Upper lobe of left lung (tissue), 4 donors: Measurements from ENCODE around the gene TUBGCP6.

Source experiments
- CTCF ChIP-seq, 6 experiments: fragments of 450-650 bp in 4 of 6; fragments of 200-600 bp in 2 of 6; sonication (generic) in 2 of 6; IDR thresholded peaks; one replicate each; pipeline ENCODE4 v1.5.1; 2016 to 2019; ENCODE audit warnings: antibody characterized with exemption in 6 of 6
- EP300 ChIP-seq, 4 donors: sonication (generic); formaldehyde crosslinking; IDR thresholded peaks; one replicate each; pipeline ENCODE4 v1.5.1; 2017; ENCODE audit warnings: antibody characterized with exemption in 4 of 4, control low read depth in 2 of 4
- POLR2A ChIP-seq, 4 donors: fragments of 450-650 bp; IDR thresholded peaks; one replicate each; pipeline ENCODE4 v1.5.1; 2016 to 2017; ENCODE audit warnings: antibody characterized with exemption in 4 of 4, mild to moderate bottlenecking in 2 of 4
- POLR2AphosphoS5 ChIP-seq, 2 donors: sonication (generic); formaldehyde crosslinking; IDR thresholded peaks; one replicate each; pipeline ENCODE4 v1.5.1; 2017; ENCODE audit warnings: antibody characterized with exemption in 2 of 2

- TF ChIP-seq POLR2A (IDR thresholded peaks at IDR 0.05) = no peak
- no peak for TF ChIP-seq POLR2AphosphoS5 (IDR thresholded peaks at IDR 0.05)
- no peak for TF ChIP-seq CTCF (IDR thresholded peaks at IDR 0.05)
- no peak for TF ChIP-seq EP300 (IDR thresholded peaks at IDR 0.05)
Measured at GRCh38 chr22:50260434-50260800, 15.6 kb upstream of the TUBGCP6 start.
